ENCODE results near the gene ERO1B.

The ERO1B gene

GRCh38 chr1:236301080-236301957 lies 19.6 kb upstream of the ERO1B start:
- DNase-seq (ENCODE audit: low read depth, low spot score): no peak

GRCh38 chr1:236297161-236297560 lies 15.4 kb upstream of the ERO1B start:
- no peak for DNase-seq (ENCODE audit: low read depth, low spot score)

DNA sequence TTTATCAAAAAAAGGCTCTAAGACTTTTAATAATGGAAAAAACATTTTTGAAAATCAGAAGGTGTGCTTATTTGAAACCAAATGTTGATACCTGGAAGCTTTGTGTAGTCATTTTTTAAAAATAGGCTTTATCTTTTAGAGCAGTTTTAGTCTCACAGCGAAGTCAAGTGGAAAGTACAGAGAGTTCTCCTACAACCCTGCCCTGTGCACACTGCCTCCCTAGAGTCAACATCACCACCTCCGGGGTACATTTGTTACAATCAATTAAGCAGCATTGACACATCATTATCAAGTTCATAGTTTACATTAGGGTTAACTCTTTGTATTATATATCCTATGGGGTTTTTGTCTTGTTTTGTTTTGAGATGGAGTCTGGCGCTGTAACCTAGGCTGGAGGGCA lies 10.7 kb upstream of the ERO1B start:
- no peak for DNase-seq (ENCODE audit: low read depth, low spot score)

DNA sequence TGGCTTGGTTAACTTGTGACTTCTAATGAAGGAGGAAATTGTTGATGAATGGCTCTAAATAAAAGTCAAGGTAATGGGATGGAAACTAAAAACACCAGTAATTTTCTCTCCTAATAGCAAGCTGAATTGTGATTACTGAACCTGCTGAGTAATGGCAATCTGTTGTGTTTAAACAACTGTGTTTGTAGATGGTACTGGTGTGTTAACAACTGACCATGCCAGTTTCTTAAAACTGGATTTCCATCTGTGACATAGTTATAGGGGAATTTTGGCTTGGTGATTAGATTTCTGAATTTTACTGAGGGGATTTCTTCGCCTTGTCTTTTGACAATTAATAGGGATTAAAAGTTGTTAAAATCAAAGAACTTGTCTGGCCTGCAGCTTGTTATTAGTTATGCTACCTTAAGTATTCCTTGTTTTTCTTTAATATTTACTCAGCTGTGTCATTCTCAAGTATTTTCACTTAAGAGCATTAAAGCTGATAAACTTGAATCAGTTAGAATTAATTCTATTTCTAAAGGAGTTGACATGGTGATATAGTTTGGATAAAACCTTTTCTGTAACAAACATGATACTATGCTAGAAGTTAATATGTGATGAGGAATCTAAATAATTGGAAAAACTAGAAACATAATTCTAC lies 7.9 kb upstream of the ERO1B start:
- DNase-seq (ENCODE audit: low read depth, low spot score): no peak

DNA sequence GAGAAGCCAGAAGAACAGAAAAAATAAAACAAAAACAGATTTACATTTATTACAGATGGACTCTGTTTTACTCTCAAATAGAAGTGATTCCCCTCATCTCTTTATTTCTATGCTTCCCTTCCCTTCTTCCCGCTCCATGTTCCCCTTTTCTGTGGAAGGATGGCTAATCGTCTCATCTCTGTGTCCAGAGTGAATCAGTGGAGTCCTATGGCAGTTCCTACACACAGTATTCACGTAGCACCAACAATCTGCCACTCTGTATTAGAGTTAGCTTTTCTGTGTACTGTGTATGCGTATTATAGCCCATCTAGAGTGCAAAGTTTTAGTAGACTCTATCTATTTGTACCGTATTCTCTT lies 6.8 kb upstream of the ERO1B start:
- no peak for DNase-seq (ENCODE audit: low read depth, low spot score)

GRCh38 chr1:236287757-236288619 lies 6.2 kb upstream of the ERO1B start:
- DNase-seq (ENCODE audit: low read depth, low spot score): peak; percentile 91

DNA sequence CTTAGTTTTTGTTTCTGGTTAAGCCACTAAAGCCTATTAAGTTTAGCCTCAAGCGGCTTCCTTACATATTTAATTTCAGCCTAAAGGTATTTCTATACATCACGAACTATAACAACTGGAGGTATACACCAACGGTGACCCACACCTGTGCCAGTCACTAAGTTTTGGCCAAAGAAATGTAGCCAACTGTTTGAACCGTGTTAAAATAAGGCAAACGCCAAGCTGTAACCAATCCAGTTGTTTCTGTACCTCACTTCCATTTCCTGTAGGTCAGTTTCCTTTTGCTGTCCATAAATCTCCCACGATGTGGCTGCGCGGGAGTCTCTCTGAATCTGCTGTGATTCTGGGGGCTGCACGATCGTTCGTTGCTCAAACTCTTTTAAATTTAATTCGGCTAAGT lies 5.6 kb upstream of the ERO1B start:
- no peak for DNase-seq (ENCODE audit: low read depth, low spot score)

DNA sequence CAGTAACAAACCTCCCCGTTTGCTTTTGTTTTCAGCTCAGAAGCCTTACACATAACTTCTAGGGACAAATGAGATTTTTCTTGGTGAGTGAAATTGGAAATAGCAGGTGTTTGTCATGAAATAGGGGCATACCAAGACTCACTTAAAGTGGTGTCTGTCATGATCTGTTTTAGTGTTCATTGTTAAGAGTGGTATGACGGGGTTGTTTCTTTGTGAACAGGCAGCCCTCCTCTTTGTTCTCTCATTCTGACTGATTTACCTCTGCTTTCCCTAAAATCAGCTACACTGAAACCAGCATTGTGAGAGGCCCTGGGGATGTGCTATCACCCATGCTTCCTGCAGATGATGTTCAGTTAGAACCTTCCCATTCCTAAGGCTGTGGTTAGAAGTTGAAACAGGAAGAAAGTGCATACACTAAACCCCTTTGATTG lies 2.5 kb upstream of the ERO1B start:
- no peak for DNase-seq (ENCODE audit: low read depth, low spot score)

DNA sequence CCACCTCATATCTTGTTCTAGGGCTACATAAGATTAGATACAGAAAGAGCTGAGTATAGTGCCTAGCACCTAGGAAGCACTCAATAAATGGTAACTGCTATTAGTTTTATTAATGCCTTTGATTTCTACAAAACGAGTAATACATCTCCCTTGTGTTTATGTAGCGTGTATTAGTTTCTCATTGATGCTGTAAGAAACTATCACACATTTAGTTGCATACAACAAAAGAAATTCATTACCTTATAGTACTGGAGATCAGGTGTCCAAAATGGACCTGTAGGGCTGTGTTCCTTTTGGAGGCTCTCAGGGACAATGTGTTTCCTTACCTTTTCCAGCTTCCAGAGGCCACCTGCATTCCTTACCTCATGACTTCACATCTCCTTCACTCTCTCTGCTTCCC lies 961 bp upstream of the ERO1B start:
- no peak for DNase-seq (ENCODE audit: low read depth, low spot score)

GRCh38 chr1:236282425-236282716 lies 613 bp upstream of the ERO1B start:
- DNase-seq (ENCODE audit: low read depth, low spot score): no peak

- DNase-seq (ENCODE audit: low read depth, low spot score): peak; percentile 45
These were observed 532 bp downstream of the ERO1B start for GRCh38 chr1:236281198-236281653.

GRCh38 chr1:236280438-236281197 lies 1.1 kb downstream of the ERO1B start:
- DNase-seq (ENCODE audit: low read depth, low spot score): peak; percentile 29

- DNase-seq (ENCODE audit: low read depth, low spot score): no peak
These were observed 6.2 kb downstream of the ERO1B start for GRCh38 chr1:236275586-236275985.

DNA sequence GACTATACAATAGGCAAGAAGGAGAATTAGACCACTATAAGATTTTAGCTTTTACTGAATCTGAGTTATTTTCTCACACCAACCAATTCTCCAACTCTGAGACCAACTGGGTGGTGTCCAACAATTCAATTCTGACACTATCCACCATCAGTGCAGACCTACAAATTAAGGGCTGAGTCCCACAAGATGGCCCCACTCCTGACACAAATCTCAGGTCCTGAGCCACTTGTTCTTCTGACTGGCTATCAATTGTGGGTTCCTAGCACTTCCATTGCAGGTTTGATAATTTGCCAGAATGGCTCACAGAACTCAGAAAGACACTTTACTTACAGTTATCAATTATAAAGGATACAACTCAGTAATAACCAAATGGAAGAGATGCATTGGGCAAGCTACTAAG lies 6.7 kb downstream of the ERO1B start:
- DNase-seq (ENCODE audit: low read depth, low spot score): no peak

DNA sequence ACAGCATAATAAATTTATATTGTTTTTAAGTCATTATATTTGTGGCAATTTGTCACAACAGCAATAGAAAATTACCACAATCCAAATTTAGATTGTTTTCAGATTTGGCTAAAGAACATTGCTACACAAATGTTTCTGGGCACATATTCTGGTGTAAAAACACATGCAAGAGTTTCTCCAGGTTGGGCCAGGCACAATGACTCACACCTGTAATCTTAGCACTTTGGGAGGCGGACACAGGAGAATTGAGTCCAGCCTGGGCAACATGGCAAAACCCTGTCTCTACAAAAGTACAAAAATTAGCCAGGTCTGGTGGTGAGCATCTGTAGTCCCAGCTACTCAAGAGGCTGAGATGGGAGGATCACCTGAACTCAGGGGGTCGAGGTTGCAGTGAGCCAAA lies 8.4 kb downstream of the ERO1B start:
- no peak for DNase-seq (ENCODE audit: low read depth, low spot score)

- no peak for DNase-seq (ENCODE audit: low read depth, low spot score)
These were observed 12.3 kb downstream of the ERO1B start for GRCh38 chr1:236269439-236269838.

DNA sequence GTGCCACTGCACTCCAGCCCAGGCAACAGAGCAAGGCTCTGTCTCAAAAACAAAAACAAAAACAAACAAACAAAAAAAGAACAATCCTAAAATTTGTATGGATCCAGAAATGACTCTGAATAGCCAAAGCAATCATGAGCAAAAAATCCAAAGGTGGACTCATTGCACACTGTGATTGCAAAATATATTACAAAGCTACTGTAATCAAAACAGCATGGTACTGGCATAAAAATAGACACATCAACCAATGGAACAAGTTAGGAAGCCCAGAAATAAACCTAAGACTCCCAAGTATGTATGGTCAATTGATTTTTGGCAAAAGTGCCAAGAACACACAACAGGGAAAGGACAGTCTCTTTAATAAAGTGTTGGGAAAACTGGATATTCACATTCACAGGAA lies 19.9 kb downstream of the ERO1B start:
- DNase-seq (ENCODE audit: low read depth, low spot score): no peak

GRCh38 chr1:236261033-236261432 lies 20.7 kb downstream of the ERO1B start:
- DNase-seq (ENCODE audit: low read depth, low spot score): no peak

DNA sequence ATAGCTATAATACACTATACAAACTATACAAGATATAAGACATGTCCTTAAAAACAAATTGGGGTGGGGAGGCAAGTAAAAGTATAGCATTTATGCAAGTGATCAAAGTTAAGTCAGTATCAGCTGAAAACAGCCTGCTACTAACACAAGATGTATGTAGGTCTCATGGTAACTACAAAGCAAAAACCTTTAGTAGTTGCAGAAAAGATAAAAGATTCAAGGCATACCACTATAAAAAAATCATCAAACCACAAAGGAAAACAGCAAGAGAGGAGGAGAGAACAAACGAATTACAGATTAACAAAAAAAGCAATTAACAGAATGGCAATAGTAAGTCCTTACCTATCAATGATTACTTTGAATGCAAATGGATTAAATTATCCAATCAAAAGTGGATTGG lies 22.7 kb downstream of the ERO1B start:
- no peak for DNase-seq (ENCODE audit: low read depth, low spot score)

DNA sequence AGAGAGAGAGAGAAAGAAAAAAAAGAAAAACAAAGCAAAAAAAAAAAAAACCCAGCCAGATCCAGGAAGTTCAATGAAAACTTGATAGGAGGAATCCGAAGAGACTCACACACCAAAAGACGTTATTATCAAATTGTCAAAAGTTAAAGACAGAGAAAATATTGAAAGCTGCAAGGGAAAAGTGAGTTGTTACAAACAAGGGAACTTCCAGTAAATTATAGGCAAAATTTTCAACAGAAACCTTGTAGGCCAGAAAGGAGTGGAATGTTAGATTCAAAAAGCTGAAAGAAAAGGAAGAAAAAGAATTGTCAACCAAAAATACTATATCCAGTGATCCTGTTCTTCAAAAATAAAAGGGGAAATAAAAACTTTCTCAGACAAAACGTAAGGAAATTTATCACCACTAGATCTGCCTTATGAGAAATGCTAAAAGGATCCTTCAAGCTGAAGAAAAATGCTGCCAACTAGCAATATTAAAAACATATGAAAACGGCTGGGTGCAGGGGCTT lies 23.6 kb downstream of the ERO1B start:
- DNase-seq (ENCODE audit: low read depth, low spot score): no peak

DNA sequence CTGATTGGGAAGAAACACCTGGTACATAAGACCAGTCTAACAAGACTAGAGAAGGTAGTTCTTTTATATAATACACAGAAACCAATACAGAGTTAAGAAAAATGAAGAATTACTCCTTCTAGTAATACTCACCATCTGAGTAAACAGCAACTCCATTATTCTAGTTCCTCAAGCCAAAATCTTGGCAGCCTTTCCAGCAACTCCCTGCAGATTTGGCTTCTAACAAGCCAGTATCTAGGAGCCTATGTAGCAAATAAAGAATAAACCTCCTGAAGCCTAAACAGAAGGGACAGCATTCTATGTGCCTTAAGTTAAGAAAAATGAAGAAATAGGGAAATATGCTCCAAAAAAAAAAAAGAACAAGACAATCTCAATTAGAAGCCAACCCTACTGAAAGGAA lies 24.5 kb downstream of the ERO1B start:
- no peak for DNase-seq (ENCODE audit: low read depth, low spot score)

All from ELF-1 (cell line).